Inflammatory macrophage treated with lipopolysaccharide for 4 hours (primary cell): ENCODE data around the gene FRMPD2.
"Not testable (repeated sequence)": the region's sequence is repeated elsewhere in the genome, so short reads cannot be mapped to it uniquely, and the experiment has no call there.

Experiments used
- DNase-seq: peaks from one replicate; pipeline ENCODE4 v3.0.0-alpha.2; 2020

FRMPD2 gene

GRCh38 chr10:48232717-48233447 is 41.6 kb downstream of the FRMPD2 start:
- no peak for DNase-seq

GRCh38 chr10:48231699-48232315 is 42.7 kb downstream of the FRMPD2 start:
- no peak for DNase-seq

DNA sequence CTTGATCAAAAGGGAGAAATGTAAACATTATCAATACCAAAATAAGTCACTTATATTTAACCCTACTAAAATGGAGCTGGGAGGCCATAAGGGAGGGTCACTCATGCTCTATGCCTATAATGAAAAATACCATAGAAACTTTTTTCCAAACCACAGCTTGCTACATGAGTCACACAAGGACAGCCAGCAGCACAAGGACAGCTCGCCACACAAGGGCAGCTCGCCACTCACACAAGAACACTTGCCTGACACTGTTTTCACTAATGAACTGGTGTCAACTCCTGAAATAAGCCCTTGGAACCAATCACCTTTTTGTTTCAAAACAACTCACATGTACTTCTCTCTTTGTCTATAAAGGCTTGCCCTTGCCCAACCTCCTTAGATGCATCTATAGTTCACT is 43.3 kb downstream of the FRMPD2 start:
- no peak for DNase-seq

- DNase-seq, result no peak
Observed at GRCh38 chr10:48227213-48227612, 47.3 kb downstream of the FRMPD2 start.

DNA sequence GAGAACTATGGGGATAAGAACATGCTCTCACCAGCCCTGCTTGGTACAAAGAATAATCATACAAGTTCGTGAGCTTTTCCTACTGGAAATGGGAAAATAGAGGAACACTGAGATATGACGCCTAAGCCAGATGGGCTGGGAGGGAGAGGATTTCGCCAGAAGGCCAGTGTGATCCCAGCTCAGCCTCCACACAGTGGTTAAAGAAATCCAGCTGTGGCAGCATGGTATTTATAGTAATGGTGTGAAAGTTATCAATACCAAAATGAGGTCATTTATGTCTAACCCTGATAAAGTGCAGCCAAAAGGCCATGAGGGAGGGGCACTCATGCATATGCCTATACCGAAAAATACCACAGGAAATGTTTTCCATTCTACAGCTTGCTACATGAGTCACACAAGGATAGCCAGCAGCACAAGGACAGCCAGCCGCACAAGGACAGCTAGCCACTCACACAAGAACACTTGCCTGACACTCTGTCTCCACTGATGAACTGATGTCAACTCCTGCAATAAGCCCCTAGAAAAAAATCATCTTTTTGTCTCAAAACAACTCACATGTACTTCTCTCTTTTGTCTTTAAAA is 49.4 kb downstream of the FRMPD2 start:
- no peak for DNase-seq

DNA sequence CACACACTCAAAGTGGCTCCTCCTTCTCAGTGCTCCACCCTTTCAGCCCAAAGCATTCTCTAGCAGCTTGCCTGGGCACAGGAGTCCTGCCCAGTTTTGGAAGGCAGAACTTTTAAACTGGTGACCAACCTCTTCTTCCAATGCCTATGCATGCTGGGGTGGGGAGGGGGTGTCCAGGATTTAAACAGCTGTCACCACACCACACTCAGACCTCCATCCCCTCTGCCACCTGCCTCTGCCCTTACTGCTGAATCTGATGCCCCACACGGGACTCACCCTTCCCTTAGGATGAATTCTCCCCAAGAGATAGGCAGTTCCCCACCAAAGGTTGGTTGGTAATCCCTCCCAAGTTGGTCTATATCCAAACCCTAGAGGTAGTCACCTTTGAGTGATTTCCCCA is 50.2 kb downstream of the FRMPD2 start:
- DNase-seq, result no peak

DNA sequence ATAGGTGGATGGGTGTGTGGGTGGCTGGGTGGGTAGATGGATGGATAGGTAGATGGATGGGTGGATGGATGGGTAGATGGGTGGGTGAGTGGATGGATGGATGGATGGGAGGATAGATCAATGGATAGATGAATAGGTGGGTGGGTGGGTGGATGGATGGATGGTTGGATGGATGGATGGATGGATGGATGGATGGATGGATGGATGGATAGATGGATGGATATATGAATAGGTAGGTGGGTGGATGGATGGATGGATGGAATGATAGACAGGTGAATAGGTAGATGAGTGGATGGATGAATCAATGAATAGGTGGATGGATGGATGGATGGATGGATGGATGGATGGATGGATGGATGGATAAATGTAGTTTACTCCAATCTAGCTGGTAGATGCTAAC is 52.7 kb downstream of the FRMPD2 start:
- no peak for DNase-seq

DNA sequence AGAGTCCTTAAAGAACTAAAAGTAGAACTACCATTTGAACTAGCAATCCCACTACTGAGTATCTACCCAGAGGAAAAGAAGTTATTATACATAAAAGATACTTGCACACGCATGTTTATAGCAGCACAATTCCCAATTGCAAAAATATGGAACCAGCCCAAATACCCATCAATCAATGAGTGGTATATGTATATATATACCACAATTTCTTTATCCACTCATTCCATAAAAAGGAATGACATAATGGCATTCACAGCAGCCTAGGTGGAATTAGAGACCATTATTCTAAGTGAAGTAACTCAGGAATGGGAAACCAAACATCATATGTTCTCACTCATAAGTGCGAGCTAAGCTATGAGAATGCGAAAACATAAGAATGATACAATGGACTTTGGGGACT is 53.5 kb downstream of the FRMPD2 start:
- DNase-seq, result not testable (repeated sequence)

GRCh38 chr10:48219194-48219593 is 55.3 kb downstream of the FRMPD2 start:
- DNase-seq, result no peak

GRCh38 chr10:48216744-48217143 is 57.8 kb downstream of the FRMPD2 start:
- DNase-seq, result no peak

DNA sequence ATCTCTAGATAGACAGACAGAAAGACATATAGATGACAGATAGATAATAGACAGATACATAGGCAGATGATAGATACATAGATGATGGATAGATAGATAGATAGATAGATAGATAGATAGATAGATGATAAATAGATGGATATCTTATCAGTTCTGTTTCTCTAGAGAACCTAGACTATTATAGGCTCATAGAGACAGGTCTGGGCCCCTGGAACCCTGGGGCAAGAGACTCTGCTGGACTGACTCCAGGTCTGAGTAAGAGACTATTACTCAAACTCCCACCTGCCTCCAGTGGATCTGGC is 58.3 kb downstream of the FRMPD2 start:
- DNase-seq, result no peak

- peak; percentile 54 for DNase-seq
Observed at GRCh38 chr10:48215486-48216203, 58.9 kb downstream of the FRMPD2 start.

GRCh38 chr10:48214716-48215485 is 59.6 kb downstream of the FRMPD2 start:
- DNase-seq, result no peak

GRCh38 chr10:48213047-48213446 is 61.4 kb downstream of the FRMPD2 start:
- DNase-seq, result no peak

DNA sequence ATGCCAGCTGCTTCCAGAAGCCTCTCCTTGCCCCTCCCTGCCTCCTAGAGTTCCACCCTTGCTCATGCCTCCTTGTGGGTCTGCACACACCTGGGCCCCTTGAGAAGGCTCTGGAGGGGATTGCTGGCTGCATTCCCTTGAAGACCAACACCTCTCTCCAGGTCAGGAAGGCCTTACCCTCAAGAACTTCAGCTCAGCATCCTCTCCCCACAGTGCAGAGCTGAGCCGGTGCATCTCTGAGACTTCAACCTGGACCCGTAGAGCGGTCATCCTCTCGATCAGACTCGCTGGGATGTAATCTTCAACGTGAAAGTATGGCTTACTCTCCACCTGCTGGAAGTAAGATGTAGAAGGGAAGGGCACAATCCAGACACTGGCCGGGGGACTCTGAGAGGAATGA is 62.7 kb downstream of the FRMPD2 start:
- no peak for DNase-seq

GRCh38 chr10:48210966-48211365 is 63.5 kb downstream of the FRMPD2 start:
- no peak for DNase-seq

GRCh38 chr10:48210391-48210790 is 64.1 kb downstream of the FRMPD2 start:
- no peak for DNase-seq

DNA sequence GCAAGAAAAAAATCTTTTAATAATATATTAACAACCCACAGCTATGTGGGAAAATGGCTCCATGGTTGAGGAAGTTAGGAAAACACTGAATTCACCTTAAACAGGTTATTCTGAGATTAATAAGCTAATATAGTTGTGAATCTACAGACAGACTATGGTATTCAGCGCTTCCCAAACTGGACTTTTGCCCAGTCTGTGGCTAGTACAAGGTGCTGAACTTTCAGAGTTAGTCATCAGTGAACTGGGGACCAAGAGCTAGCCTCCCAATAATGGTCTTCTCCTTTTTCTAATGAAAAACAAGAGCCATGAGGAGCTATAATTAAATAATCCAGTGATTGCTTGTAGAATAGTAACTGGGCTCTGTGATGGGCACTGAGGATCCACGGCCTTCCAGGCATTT is 65.3 kb downstream of the FRMPD2 start:
- DNase-seq, result no peak

DNA sequence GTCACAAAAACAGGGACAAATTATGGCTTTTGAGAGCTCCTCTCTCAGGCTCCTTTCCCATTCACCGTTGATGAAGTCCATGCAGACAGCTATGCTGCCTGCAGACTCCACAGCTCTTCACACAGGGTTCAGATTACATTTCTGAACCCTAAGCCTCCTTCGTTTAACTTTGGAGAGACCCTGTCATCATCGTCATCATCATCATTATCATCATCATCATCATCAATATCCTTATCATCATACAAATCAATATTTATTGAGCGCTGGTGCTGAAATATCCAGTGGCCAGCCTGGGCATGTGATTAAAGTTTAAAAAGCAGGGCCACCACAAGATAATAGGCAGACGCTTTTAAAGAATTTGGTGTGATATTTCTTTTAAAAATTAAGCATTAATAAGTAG is 66.6 kb downstream of the FRMPD2 start:
- DNase-seq, result no peak

DNA sequence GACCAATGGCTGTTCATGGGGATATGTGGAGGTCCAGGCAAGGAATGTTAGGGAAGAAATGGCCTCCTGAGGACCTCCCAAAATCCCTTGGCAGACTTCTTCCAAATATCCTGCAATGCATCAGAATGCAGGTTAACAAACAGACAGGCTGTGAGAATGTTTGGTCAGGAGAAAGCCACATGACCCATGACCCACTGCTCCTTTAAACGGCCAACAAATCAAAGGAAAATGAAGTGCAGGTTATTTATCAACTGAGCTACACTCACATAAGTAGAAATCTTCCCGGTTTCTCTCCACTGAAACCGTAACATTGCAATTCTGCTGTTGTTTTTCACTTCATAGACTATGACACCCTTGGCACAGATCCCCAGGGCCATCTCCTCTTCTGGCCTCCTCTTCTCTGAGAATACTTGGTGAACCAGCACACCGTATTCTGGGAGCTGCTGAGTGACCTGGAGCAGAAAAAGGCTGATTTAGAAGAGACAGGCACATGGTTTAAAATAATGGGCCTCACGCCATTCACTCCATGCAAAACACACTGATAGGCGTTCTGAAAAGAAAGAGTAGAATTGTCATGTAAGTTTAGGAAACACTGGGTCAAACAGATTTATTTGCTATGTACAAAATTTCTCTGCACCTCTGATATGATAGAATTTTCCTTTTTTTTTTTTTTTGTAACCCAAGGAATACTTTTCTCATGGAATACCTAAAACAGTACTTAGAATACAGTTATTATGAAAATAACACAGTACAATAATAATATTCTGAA is 67.8 kb downstream of the FRMPD2 start:
- DNase-seq, result no peak

GRCh38 chr10:48205918-48206317 is 68.6 kb downstream of the FRMPD2 start:
- no peak for DNase-seq

GRCh38 chr10:48199580-48200377 is 74.7 kb downstream of the FRMPD2 start:
- DNase-seq, result peak; percentile 85
